GM06990 (cell line): ENCODE data around the gene C1orf232.

Source experiments
- DNase-seq: peaks from one replicate; pipeline ENCODE4 v3.0.0-alpha.2; 2011; ENCODE audit not compliant: insufficient read length; ENCODE audit errors: extremely low read depth
- H3K27me3 ChIP-seq: replicated peaks from 2 replicates; pipeline ENCODE4 v1.6.0; 2011; ENCODE audit warnings: low read length; ENCODE audit not compliant: control insufficient read depth, insufficient read depth
- H3K36me3 ChIP-seq: 2 replicates; pipeline ENCODE4 v1.5.1; 2011; ENCODE audit warnings: low read length; ENCODE audit not compliant: control insufficient read depth, insufficient read depth
- H3K4me3 ChIP-seq: replicated peaks from 2 replicates; pipeline ENCODE4 v1.5.1; 2011; ENCODE audit warnings: low read depth, mild to moderate bottlenecking, control low read depth, low read length
- TF ChIP-seq, protein P1 (sequence below): IDR thresholded peaks from 2 replicates; pipeline ENCODE4 v1.5.1; 2011; ENCODE audit warnings: low read length, control low read depth, mild to moderate bottlenecking, inconsistent platforms; ENCODE audit not compliant: insufficient read depth, poor library complexity, severe bottlenecking

Gene C1orf232

DNA sequence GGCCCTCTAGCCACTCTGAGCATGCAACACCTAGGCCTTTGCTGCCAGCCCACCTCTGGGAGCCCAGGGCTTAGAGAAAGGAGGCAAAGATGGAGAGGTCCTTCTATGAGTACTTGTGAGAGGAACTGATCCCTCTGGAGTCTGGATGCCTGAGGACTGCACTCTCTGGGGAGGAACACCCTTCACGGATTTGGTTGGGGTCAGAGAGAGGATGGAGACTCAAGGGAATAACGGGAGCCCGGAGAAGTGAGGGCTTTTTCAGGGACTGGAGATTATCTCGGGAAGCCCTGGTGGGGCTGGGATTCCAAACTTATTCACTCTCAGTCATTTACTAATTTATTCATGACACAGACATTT is 413 bp upstream of the C1orf232 start:
- DNase-seq, result no peak
- Histone ChIP-seq H3K4me3 (no peak overlapping the region), H3K27me3 (no peaks in the 10 kb centered on the region; the same call in 1 of the 2 replicates), H3K36me3 (no peaks in the 10 kb centered on the region)
- TF ChIP-seq, protein P1, sequence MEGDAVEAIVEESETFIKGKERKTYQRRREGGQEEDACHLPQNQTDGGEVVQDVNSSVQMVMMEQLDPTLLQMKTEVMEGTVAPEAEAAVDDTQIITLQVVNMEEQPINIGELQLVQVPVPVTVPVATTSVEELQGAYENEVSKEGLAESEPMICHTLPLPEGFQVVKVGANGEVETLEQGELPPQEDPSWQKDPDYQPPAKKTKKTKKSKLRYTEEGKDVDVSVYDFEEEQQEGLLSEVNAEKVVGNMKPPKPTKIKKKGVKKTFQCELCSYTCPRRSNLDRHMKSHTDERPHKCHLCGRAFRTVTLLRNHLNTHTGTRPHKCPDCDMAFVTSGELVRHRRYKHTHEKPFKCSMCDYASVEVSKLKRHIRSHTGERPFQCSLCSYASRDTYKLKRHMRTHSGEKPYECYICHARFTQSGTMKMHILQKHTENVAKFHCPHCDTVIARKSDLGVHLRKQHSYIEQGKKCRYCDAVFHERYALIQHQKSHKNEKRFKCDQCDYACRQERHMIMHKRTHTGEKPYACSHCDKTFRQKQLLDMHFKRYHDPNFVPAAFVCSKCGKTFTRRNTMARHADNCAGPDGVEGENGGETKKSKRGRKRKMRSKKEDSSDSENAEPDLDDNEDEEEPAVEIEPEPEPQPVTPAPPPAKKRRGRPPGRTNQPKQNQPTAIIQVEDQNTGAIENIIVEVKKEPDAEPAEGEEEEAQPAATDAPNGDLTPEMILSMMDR, result no peak

DNA sequence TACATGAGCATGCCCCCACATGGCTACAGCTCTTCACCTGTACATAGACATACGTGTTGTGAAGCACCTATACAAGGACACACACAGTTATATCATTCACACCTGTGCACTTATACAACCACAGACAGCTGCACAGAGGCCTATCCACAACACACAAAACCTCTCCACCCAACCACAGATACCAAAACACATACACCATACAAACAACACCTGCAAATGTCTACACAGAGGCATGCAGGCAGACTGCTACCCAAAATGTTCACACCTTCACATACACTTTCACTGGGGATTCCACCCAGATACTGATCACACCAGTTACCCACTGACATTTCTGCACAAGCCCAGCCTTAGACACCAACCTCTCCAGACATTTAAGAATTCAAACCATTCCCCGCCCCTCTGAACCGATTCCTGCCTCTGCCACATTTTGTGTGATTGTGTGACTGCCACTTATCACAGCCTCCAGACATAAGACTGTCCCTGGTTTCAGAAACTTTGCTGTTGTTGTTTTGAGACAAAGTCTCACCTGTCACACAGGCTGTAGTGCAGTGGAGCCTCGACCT is 2.0 kb downstream of the C1orf232 start:
- DNase-seq, result no peak
- TF ChIP-seq, protein P1, result no peak
- no peaks in the 10 kb centered on the region for H3K36me3 ChIP-seq
- H3K27me3 ChIP-seq, result no peaks in the 10 kb centered on the region; the same call in 1 of the 2 replicates
- no peak overlapping the region for H3K4me3 ChIP-seq

DNA sequence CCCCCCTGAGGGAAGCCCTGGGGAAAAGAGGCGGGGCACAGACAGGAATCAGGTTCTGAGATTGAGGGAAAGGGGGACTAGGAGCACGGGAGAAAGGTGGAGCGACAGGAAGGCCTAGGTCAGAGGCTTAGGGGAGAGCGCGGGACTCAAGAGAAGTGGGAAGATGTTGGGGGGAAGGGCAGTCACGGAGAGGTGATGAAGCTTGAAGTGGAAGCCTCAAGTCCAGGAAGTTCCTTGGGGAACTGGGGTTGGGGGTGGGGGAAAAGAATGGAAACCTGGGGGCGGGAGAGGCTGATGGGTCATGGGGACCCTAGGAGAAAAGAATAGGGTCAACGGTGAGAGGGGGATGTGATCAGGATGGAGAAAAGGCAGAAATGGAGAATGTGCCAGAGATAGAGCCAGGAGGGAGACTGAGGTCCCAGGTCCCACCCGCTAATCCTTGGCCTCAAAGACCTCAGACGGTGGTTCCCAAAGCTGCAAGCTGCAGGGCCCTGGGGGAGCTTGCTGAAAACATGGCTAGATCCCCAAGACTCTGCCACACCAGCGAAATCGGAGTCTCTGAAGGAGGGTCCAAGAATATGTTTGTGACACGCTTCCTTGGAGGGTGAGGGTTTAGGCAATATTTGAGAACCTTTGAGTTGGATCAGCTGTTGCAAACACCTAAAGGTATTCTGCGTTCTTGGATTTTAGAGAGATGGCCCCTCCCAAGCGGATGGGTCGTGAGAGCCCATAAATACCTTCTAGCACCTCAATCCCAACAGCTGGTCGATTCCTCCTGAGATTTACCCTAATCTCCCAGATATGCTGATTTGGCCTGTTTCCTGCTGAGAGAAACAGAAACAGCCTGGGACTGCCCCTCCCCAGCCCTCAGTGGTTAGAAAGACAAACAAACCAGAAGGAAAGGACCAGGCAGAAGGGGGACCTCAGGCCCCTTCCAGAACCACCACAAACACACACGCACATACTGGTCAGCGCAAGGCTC is 3.6 kb downstream of the C1orf232 start:
- DNase-seq, result no peak
- no peaks in the 10 kb centered on the region for H3K36me3 ChIP-seq
- TF ChIP-seq, protein P1, result no peak
- H3K27me3 ChIP-seq, result no peaks in the 10 kb centered on the region; the same call in none of the 2 replicates
- no peak overlapping the region for H3K4me3 ChIP-seq

DNA sequence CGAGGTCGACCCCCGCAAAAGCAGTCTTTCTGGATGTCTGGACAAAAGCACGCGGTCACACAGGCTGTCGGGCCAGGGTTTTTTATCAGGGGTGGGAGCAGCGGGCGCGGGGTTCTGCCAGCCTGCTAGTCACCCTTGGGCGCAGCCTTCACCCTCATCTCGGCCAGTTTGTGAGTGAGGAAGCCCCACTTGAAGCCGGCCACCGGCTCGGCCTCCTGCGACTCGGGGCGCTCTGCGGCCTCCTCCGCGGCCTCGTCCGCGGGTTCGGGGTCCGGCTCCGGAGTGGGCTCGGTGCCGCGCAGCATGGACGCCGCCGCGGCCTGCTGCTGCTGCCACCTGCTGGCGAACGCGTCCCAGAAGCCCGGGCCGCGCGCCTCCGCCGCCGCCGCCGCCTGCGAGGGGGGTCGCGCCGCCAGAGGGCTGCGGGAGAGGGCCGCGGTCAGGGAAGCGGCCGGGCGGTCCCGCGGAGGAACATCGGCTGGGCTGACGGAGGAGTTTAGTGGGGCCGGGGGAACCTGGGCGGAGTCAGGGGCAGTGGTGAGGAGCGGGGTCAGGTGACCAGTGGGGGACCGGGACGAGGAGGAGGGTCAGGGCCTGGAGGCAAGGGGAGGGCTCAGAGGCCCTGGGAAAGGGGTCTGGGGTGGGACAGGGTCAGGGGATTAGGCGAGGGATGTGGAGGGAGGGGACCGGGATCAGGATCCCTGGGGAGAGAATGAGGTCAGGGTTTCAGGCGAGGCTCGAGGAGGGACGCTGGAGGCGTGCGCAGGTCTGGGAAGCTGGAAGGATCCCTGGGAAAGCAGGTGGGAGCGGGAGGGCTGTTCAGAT is 4.5 kb downstream of the C1orf232 start:
- TF ChIP-seq, protein P1, result peak; percentile 17
- Histone ChIP-seq H3K27me3 (no peaks in the 10 kb centered on the region; the same call in none of the 2 replicates), H3K36me3 (no peaks in the 10 kb centered on the region), H3K4me3 (peak overlapping the region; percentile 37)
- DNase-seq, result no peak

DNA sequence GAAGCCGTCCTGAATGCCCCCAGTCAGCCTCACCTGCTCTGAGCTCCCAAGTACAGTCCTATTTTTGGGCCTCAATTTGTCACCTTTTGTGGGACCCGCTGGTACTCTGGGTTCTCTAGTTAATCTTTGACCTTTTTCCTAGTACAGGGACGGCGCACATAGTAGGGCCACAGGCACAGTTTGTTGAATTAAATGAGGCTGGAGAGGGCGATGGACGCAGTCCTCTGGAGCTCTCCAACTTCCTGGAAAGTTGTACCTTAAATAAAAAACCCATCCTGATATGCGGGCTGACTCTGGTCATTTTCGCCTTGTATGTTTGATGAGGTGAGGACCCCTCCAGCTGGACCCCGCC is 5.1 kb downstream of the C1orf232 start:
- DNase-seq, result no peak
- TF ChIP-seq, protein P1, result no peak
- Histone ChIP-seq H3K4me3 (no peak overlapping the region), H3K36me3 (no peaks in the 10 kb centered on the region), H3K27me3 (no peaks in the 10 kb centered on the region; the same call in none of the 2 replicates)
